Naive B cell (primary cell): ENCODE measurements around the gene EIF4E1B. TPM values are rescaled to one million over a fixed set of nuclear protein-coding genes. Genes with fewer than 3 reads are reported as not detected.

Experiments used
- ATAC-seq, 2 donors: fragments of 150-1000 bp; cut with Tn5 transposase; 2 replicates each; pipeline ENCODE4 v1.10.0; 2021; ENCODE audit warnings: low read depth in 2 of 2, mild to moderate bottlenecking in 2 of 2, moderate library complexity in 2 of 2
- DNase-seq: peaks from one replicate; pipeline ENCODE4 v3.0.0; 2022
- H3K27ac Mint-ChIP-seq, 6 donors: one replicate each; pipeline ENCODE4 v1.8.0; 2020 to 2022; ENCODE audit warnings: mild to moderate bottlenecking in 6 of 6, mixed read lengths in 6 of 6, moderate library complexity in 5 of 6, inconsistent platforms in 2 of 6
- H3K27me3 Mint-ChIP-seq, 3 donors: one replicate each; pipeline ENCODE4 v1.8.0; 2021 to 2022; ENCODE audit warnings: mixed read lengths in 3 of 3, mild to moderate bottlenecking in 1 of 3
- H3K36me3 Mint-ChIP-seq, 2 donors: one replicate each; pipeline ENCODE4 v1.8.0; 2020 to 2022; ENCODE audit warnings: mixed read lengths in 2 of 2, inconsistent platforms in 1 of 2, mild to moderate bottlenecking in 1 of 2
- H3K4me1 Mint-ChIP-seq, 3 donors: one replicate each; pipeline ENCODE4 v1.8.0; 2020 to 2022; ENCODE audit warnings: mixed read lengths in 3 of 3, inconsistent platforms in 1 of 3, mild to moderate bottlenecking in 1 of 3, moderate library complexity in 1 of 3
- H3K4me3 Mint-ChIP-seq, 8 donors: one replicate each; pipeline ENCODE4 v1.8.0; 2020 to 2022; ENCODE audit warnings: mild to moderate bottlenecking in 8 of 8, mixed read lengths in 8 of 8, moderate library complexity in 8 of 8, inconsistent platforms in 2 of 8
- H3K9me3 Mint-ChIP-seq, 7 donors: one replicate each; pipeline ENCODE4 v1.8.0; 2020 to 2022; ENCODE audit warnings: mixed read lengths in 7 of 7, mild to moderate bottlenecking in 5 of 7, inconsistent platforms in 2 of 7, moderate library complexity in 1 of 7
- polyA plus RNA-seq, 6 donors: library from polyadenylated mRNA; unstranded; fragments of 300-500 nt; fragmentation: Illumina TruSeq; gene quantifications; one replicate each; pipeline ENCODE4 v1.2.3, GENCODE V29; 2021; ENCODE audit warnings: low read depth in 6 of 6

Gene EIF4E1B
- polyA plus RNA-seq, 6 donors from 2014 or later, result not detected

- no peaks in the 10 kb centered on the region for H3K9me3 Mint-ChIP-seq
- no peak overlapping the region for H3K27ac Mint-ChIP-seq
- DNase-seq (no peak), ATAC-seq (no peak)
- peaks cover 21 to 41% (median 32%) of the 10 kb centered on the region in 3 donors for H3K27me3 Mint-ChIP-seq
- peaks cover 10 to 18% (median 15%) of the 10 kb centered on the region in 3 donors for H3K4me1 Mint-ChIP-seq
- peak overlapping the region; percentile 78 to 91 (median 82) for H3K4me3 Mint-ChIP-seq
- no peaks in the 10 kb centered on the region for H3K36me3 Mint-ChIP-seq
Observed at GRCh38 chr5:176610435-176610773, 20.1 kb upstream of the EIF4E1B start.

- Mint-ChIP-seq H3K9me3 (no peaks in the 10 kb centered on the region), H3K27me3 (peaks cover 32 to 52% (median 42%) of the 10 kb centered on the region in 3 donors), H3K4me1 (peaks cover 10 to 18% (median 15%) of the 10 kb centered on the region in 3 donors), H3K36me3 (no peaks in the 10 kb centered on the region), H3K4me3 (peak overlapping the region in 6 of 8 donors; percentile 6 to 80 (median 67)), H3K27ac (peak overlapping the region in 1 of 6 donors; percentile 51)
- DNase-seq (no peak), ATAC-seq (no peak)
Observed at GRCh38 chr5:176611435-176611834, 19.0 kb upstream of the EIF4E1B start.

- H3K27me3 Mint-ChIP-seq, result peaks cover 37 to 57% (median 48%) of the 10 kb centered on the region in 3 donors
- no peaks in the 10 kb centered on the region for H3K9me3 Mint-ChIP-seq
Observed at GRCh38 chr5:176612008-176612407, 18.5 kb upstream of the EIF4E1B start.

GRCh38 chr5:176612855-176613254 lies 17.6 kb upstream of the EIF4E1B start:
- Mint-ChIP-seq H3K4me1 (peaks cover 10 to 21% (median 15%) of the 10 kb centered on the region in 3 donors), H3K27me3 (peaks cover 46 to 66% (median 56%) of the 10 kb centered on the region in 3 donors), H3K9me3 (no peaks in the 10 kb centered on the region), H3K36me3 (no peaks in the 10 kb centered on the region), H3K4me3 (peak overlapping the region in 1 of 8 donors; percentile 80), H3K27ac (no peak overlapping the region)
- ATAC-seq (no peak), DNase-seq (no peak)

More at GRCh38 chr5:176612008-176612407, 18.5 kb upstream of the EIF4E1B start:
- Mint-ChIP-seq H3K4me3 (peak overlapping the region in 5 of 8 donors; percentile 16 to 80 (median 61)), H3K36me3 (no peaks in the 10 kb centered on the region), H3K4me1 (peaks cover 10 to 18% (median 15%) of the 10 kb centered on the region in 3 donors), H3K27ac (no peak overlapping the region)
- no peak for ATAC-seq
- DNase-seq, result no peak

- no peak for DNase-seq
- ATAC-seq, result no peak
- H3K27ac Mint-ChIP-seq, result no peak overlapping the region
- no peak overlapping the region for H3K4me3 Mint-ChIP-seq
- peaks cover 11 to 18% (median 11%) of the 10 kb centered on the region in 3 donors for H3K4me1 Mint-ChIP-seq
- H3K36me3 Mint-ChIP-seq, result no peaks in the 10 kb centered on the region
- peaks cover 53 to 82% (median 77%) of the 10 kb centered on the region in 3 donors for H3K27me3 Mint-ChIP-seq
- peaks cover 0 to 4% (median 0%) of the 10 kb centered on the region in 7 donors for H3K9me3 Mint-ChIP-seq
Observed at GRCh38 chr5:176614805-176615478, 15.5 kb upstream of the EIF4E1B start.

- Mint-ChIP-seq H3K4me3 (no peak overlapping the region), H3K27ac (no peak overlapping the region), H3K27me3 (peaks cover 62 to 94% (median 91%) of the 10 kb centered on the region in 3 donors), H3K9me3 (peaks cover 0 to 4% (median 0%) of the 10 kb centered on the region in 7 donors), H3K4me1 (peaks cover 12 to 21% (median 19%) of the 10 kb centered on the region in 3 donors), H3K36me3 (no peaks in the 10 kb centered on the region)
- no peak for DNase-seq
- ATAC-seq, result no peak
Observed at GRCh38 chr5:176616511-176616910, 14.0 kb upstream of the EIF4E1B start.

- no peak for ATAC-seq
- peaks cover 10 to 19% (median 16%) of the 10 kb centered on the region in 3 donors for H3K4me1 Mint-ChIP-seq
- peak overlapping the region in 1 of 6 donors; percentile 85 for H3K27ac Mint-ChIP-seq
- no peak for DNase-seq
- H3K9me3 Mint-ChIP-seq, result peaks cover 0 to 4% (median 0%) of the 10 kb centered on the region in 7 donors
- peaks cover 57 to 87% (median 84%) of the 10 kb centered on the region in 3 donors for H3K27me3 Mint-ChIP-seq
- H3K4me3 Mint-ChIP-seq, result peak overlapping the region in 4 of 8 donors; percentile 20 to 77 (median 69)
- no peaks in the 10 kb centered on the region for H3K36me3 Mint-ChIP-seq
Observed at GRCh38 chr5:176618783-176619182, 11.7 kb upstream of the EIF4E1B start.

GRCh38 chr5:176619203-176619568 lies 11.3 kb upstream of the EIF4E1B start:
- Mint-ChIP-seq H3K9me3 (peaks cover 0 to 4% (median 0%) of the 10 kb centered on the region in 7 donors), H3K27me3 (peaks cover 56 to 83% (median 80%) of the 10 kb centered on the region in 3 donors), H3K27ac (peak overlapping the region in 1 of 6 donors; percentile 85), H3K4me1 (peaks cover 11 to 19% (median 16%) of the 10 kb centered on the region in 3 donors), H3K36me3 (no peaks in the 10 kb centered on the region), H3K4me3 (peak overlapping the region in 4 of 8 donors; percentile 19 to 77 (median 69))
- DNase-seq (peak; percentile 54), ATAC-seq (peak; percentile 91 to 94)

- DNase-seq (no peak), ATAC-seq (no peak)
- Mint-ChIP-seq H3K36me3 (no peaks in the 10 kb centered on the region), H3K9me3 (peaks cover 0 to 4% (median 0%) of the 10 kb centered on the region in 7 donors), H3K4me3 (peak overlapping the region; percentile 37 to 88 (median 73)), H3K27ac (no peak overlapping the region), H3K4me1 (peaks cover 13 to 19% (median 16%) of the 10 kb centered on the region in 3 donors), H3K27me3 (peaks cover 59 to 79% (median 74%) of the 10 kb centered on the region in 3 donors)
Observed at GRCh38 chr5:176619569-176620332, 10.7 kb upstream of the EIF4E1B start.

GRCh38 chr5:176620333-176620981 lies 10.0 kb upstream of the EIF4E1B start:
- Mint-ChIP-seq H3K9me3 (peaks cover 0 to 4% (median 0%) of the 10 kb centered on the region in 7 donors), H3K27ac (peak overlapping the region in 1 of 6 donors; percentile 76)
- no peak for DNase-seq

GRCh38 chr5:176621661-176622079 lies 8.8 kb upstream of the EIF4E1B start:
- no peaks in the 10 kb centered on the region for H3K36me3 Mint-ChIP-seq
- H3K27ac Mint-ChIP-seq, result no peak overlapping the region
- ATAC-seq, result no peak
- no peak for DNase-seq
- H3K4me3 Mint-ChIP-seq, result no peak overlapping the region
- peaks cover 17 to 25% (median 17%) of the 10 kb centered on the region in 3 donors for H3K4me1 Mint-ChIP-seq
- H3K27me3 Mint-ChIP-seq, result peaks cover 49 to 68% (median 57%) of the 10 kb centered on the region in 3 donors
- peaks cover 0 to 4% (median 0%) of the 10 kb centered on the region in 7 donors for H3K9me3 Mint-ChIP-seq

More at GRCh38 chr5:176620333-176620981, 10.0 kb upstream of the EIF4E1B start:
- H3K36me3 Mint-ChIP-seq, result no peaks in the 10 kb centered on the region
- H3K4me1 Mint-ChIP-seq, result peaks cover 13 to 19% (median 16%) of the 10 kb centered on the region in 3 donors
- ATAC-seq, result no peak
- H3K4me3 Mint-ChIP-seq, result peak overlapping the region; percentile 37 to 88 (median 75)
- peaks cover 60 to 72% (median 67%) of the 10 kb centered on the region in 3 donors for H3K27me3 Mint-ChIP-seq

GRCh38 chr5:176624142-176624541 lies 6.3 kb upstream of the EIF4E1B start:
- Mint-ChIP-seq H3K27me3 (peaks cover 51 to 64% (median 54%) of the 10 kb centered on the region in 3 donors), H3K9me3 (peaks cover 0 to 3% (median 0%) of the 10 kb centered on the region in 7 donors), H3K36me3 (no peaks in the 10 kb centered on the region), H3K4me1 (peaks cover 21 to 39% (median 24%) of the 10 kb centered on the region in 3 donors), H3K4me3 (no peak overlapping the region), H3K27ac (no peak overlapping the region)
- DNase-seq (no peak), ATAC-seq (no peak)

- DNase-seq (no peak), ATAC-seq (no peak)
- Mint-ChIP-seq H3K9me3 (peaks cover 0 to 3% (median 0%) of the 10 kb centered on the region in 7 donors), H3K27ac (no peak overlapping the region), H3K4me3 (no peak overlapping the region), H3K36me3 (no peaks in the 10 kb centered on the region), H3K27me3 (peaks cover 51 to 56% (median 52%) of the 10 kb centered on the region in 3 donors), H3K4me1 (peaks cover 21 to 34% (median 22%) of the 10 kb centered on the region in 3 donors)
Observed at GRCh38 chr5:176624938-176625337, 5.5 kb upstream of the EIF4E1B start.
